H1 (cell line): Measurements from ENCODE around the gene ELAVL1. TPM values are rescaled to one million over a fixed set of nuclear protein-coding genes. Genes with fewer than 3 reads are reported as not detected.

Experiments
- CTCF ChIA-PET: fragments of 300-600 bp; sonication (Branson Sonifier 250); formaldehyde crosslinking; loops from one replicate; lab custom pipeline; 2021; ENCODE audit not compliant: partially characterized antibody; lab: Charles Lee
- POLR2A ChIA-PET: fragments of 300-600 bp; sonication (Branson Sonifier 250); formaldehyde crosslinking; loops from one replicate; lab custom pipeline; 2021; ENCODE audit warnings: inconsistent platforms; ENCODE audit not compliant: partially characterized antibody; lab: Charles Lee
- DNase-seq, 2 experiments: peaks; one replicate each; pipeline versions ENCODE4 v3.0.0 to v3.0.0-alpha.2; 2010 to 2022; ENCODE audit warnings: low spot score in 2 of 2, low read depth in 1 of 2, mixed read lengths in 1 of 2
- FAIRE-seq: peaks from 2 replicates; lab custom pipeline; 2011; peaks lifted over from hg19 to GRCh38; lab: Jason Lieb, UNC
- H2AFZ ChIP-seq: 2 replicates; pipeline ENCODE4 v1.8.1; 2012; ENCODE audit warnings: low read length, inconsistent platforms
- H2AK5ac ChIP-seq: 2 replicates; pipeline ENCODE4 v1.6.1; 2013; ENCODE audit warnings: low read depth, low read length
- H2BK120ac ChIP-seq: replicated peaks from 2 replicates; pipeline ENCODE3; 2013; ENCODE audit warnings: low read depth, low read length, inconsistent platforms
- H2BK12ac ChIP-seq: 2 replicates; pipeline ENCODE4 v1.6.1; 2013; ENCODE audit warnings: low read depth, low read length
- H2BK15ac ChIP-seq: 2 replicates; pipeline ENCODE4 v1.6.1; 2013; ENCODE audit warnings: low read length
- H2BK20ac ChIP-seq: 2 replicates; pipeline ENCODE4 v1.6.1; 2013; ENCODE audit warnings: low read length
- H2BK5ac ChIP-seq: 2 replicates; pipeline ENCODE4 v1.6.1; 2013; ENCODE audit warnings: low read depth, low read length
- H3K14ac ChIP-seq: 2 replicates; pipeline ENCODE4 v1.6.1; 2013; ENCODE audit warnings: inconsistent platforms; ENCODE audit not compliant: insufficient read length
- H3K18ac ChIP-seq: 2 replicates; pipeline ENCODE4 v1.6.1; 2013; ENCODE audit warnings: low read length; ENCODE audit errors: extremely low read depth
- H3K23ac ChIP-seq: 2 replicates; pipeline ENCODE4 v1.6.1; 2013; ENCODE audit warnings: inconsistent platforms; ENCODE audit not compliant: insufficient read length
- H3K23me2 ChIP-seq: 2 replicates; pipeline ENCODE4 v1.6.1; 2013; ENCODE audit warnings: low read depth, low read length
- H3K27ac ChIP-seq: 2 replicates; pipeline ENCODE4 v1.6.1; 2011; ENCODE audit warnings: low read depth, low read length, inconsistent platforms
- H3K27me3 ChIP-seq, 4 experiments: replicated peaks in 1 of 4; 1 replicate in 1 of 4; 2 replicates in 3 of 4; pipeline versions ENCODE4 v1.6.1 to v1.8.1; 2011 to 2013; ENCODE audit warnings: low read length in 3 of 4, mild to moderate bottlenecking in 3 of 4, inconsistent platforms in 2 of 4, mixed read lengths in 2 of 4, moderate library complexity in 1 of 4; ENCODE audit not compliant: control insufficient read depth in 3 of 4, insufficient read depth in 3 of 4; ENCODE audit errors: extremely low read depth in 1 of 4
- H3K36me3 ChIP-seq, 4 experiments: 2 replicates each; pipeline versions ENCODE4 v1.6.1 to v1.8.1; 2011 to 2013; ENCODE audit warnings: mild to moderate bottlenecking in 4 of 4, low read length in 3 of 4, moderate library complexity in 2 of 4, control low read depth in 1 of 4, inconsistent platforms in 1 of 4; ENCODE audit not compliant: insufficient read depth in 4 of 4, control insufficient read depth in 2 of 4
- H3K4ac ChIP-seq: replicated peaks from 2 replicates; pipeline ENCODE3; 2013; ENCODE audit warnings: low read length, low read depth, mixed read lengths, inconsistent platforms; ENCODE audit not compliant: insufficient read length
- H3K4me1 ChIP-seq, 4 experiments: replicated peaks in 1 of 4; 1 replicate in 1 of 4; 2 replicates in 3 of 4; pipeline versions ENCODE4 v1.6.1 to v1.8.1; 2011 to 2013; ENCODE audit warnings: low read length in 3 of 4, inconsistent platforms in 2 of 4, mixed read lengths in 1 of 4; ENCODE audit not compliant: insufficient read depth in 4 of 4, control insufficient read depth in 3 of 4
- H3K4me2 ChIP-seq, 2 experiments: 2 replicates each; pipeline versions ENCODE4 v1.6.1 to v1.8.1; 2011 to 2013; ENCODE audit warnings: low read depth in 2 of 2, low read length in 2 of 2, control low read depth in 1 of 2, inconsistent platforms in 1 of 2, mild to moderate bottlenecking in 1 of 2; ENCODE audit not compliant: insufficient read depth in 1 of 2
- H3K4me3 ChIP-seq, 4 experiments: fragments of 200-600, 300-600 bp in 1 of 4; sonication (generic), shearing (Covaris generic), sonication (Bioruptor Twin) in 1 of 4; 2 replicates each; pipeline versions ENCODE4 v1.5.1 to v1.8.1; 2011 to 2016; ENCODE audit warnings: low read length in 4 of 4, low read depth in 3 of 4, control low read depth in 2 of 4, inconsistent platforms in 2 of 4, mild to moderate bottlenecking in 2 of 4, mixed read lengths in 1 of 4, moderate library complexity in 1 of 4; ENCODE audit not compliant: insufficient read depth in 2 of 4; ENCODE audit errors: extremely low read depth in 1 of 4
- H3K56ac ChIP-seq: replicated peaks from 2 replicates; pipeline ENCODE3; 2013; ENCODE audit warnings: low read depth, mild to moderate bottlenecking, mixed read lengths, low read length, inconsistent platforms; ENCODE audit not compliant: insufficient read length
- H3K79me1 ChIP-seq: 2 replicates; pipeline ENCODE4 v1.6.1; 2013; ENCODE audit warnings: low read depth, low read length, control low read depth
- H3K79me2 ChIP-seq, 2 experiments: 2 replicates each; pipeline versions ENCODE4 v1.6.1 to v1.8.1; 2012 to 2013; ENCODE audit warnings: low read length in 2 of 2, mild to moderate bottlenecking in 2 of 2, inconsistent platforms in 1 of 2; ENCODE audit not compliant: insufficient read depth in 2 of 2, control insufficient read depth in 1 of 2
- H3K9ac ChIP-seq, 4 experiments: replicated peaks in 1 of 4; 1 replicate in 1 of 4; 2 replicates in 3 of 4; pipeline versions ENCODE4 v1.6.1 to v1.8.1; 2011 to 2013; ENCODE audit warnings: low read depth in 3 of 4, low read length in 3 of 4, control low read depth in 2 of 4, mild to moderate bottlenecking in 2 of 4, moderate library complexity in 2 of 4, inconsistent platforms in 1 of 4; ENCODE audit errors: extremely low read depth in 1 of 4
- H3K9me3 ChIP-seq, 2 experiments: 2 replicates each; pipeline versions ENCODE4 v1.6.1 to v1.8.1; 2012 to 2013; ENCODE audit warnings: mild to moderate bottlenecking in 2 of 2, moderate library complexity in 2 of 2, control low read depth in 1 of 2, inconsistent platforms in 1 of 2, low read depth in 1 of 2, low read length in 1 of 2, mixed read lengths in 1 of 2; ENCODE audit not compliant: insufficient read depth in 2 of 2
- H4K20me1 ChIP-seq, 2 experiments: replicated peaks in 1 of 2; 2 replicates each; pipeline versions ENCODE3 to v1.8.1; 2011 to 2013; ENCODE audit warnings: inconsistent platforms in 2 of 2, low read length in 2 of 2, mild to moderate bottlenecking in 1 of 2; ENCODE audit not compliant: insufficient read depth in 2 of 2, control insufficient read depth in 1 of 2
- H4K5ac ChIP-seq: 2 replicates; pipeline ENCODE4 v1.6.1; 2013; ENCODE audit warnings: low read length, low read depth, mixed read lengths, inconsistent platforms; ENCODE audit not compliant: insufficient read length
- H4K8ac ChIP-seq: 2 replicates; pipeline ENCODE4 v1.8.0; 2013; ENCODE audit warnings: mild to moderate bottlenecking, moderate library complexity, low read length, inconsistent platforms; ENCODE audit not compliant: insufficient read depth; ENCODE audit errors: extremely low read depth
- H4K91ac ChIP-seq: replicated peaks from 2 replicates; pipeline ENCODE3; 2013; ENCODE audit warnings: low read length, mixed read lengths, inconsistent platforms; ENCODE audit not compliant: insufficient read length
- HDAC6 ChIP-seq: IDR thresholded peaks from one replicate; pipeline ENCODE4 v1.7.1; 2012; ENCODE audit warnings: low read depth, mild to moderate bottlenecking, inconsistent platforms, low read length, moderate library complexity
- SIX5 ChIP-seq: IDR thresholded peaks from 2 replicates; pipeline ENCODE4 v1.6.1; 2011; ENCODE audit warnings: mild to moderate bottlenecking, low read depth, low read length
- SUZ12 ChIP-seq: fragments of 200-600 bp; sonication (generic); IDR thresholded peaks from 2 replicates; pipeline ENCODE4 v1.6.1; 2012; ENCODE audit warnings: mild to moderate bottlenecking, inconsistent platforms, low read length, moderate library complexity, mixed read lengths
- WGBS, 2 experiments: shearing (Covaris generic) in 1 of 2; methylation state at CpG; one replicate each; pipeline versions ENCODE4 v1.1.6 to v1.1.7; 2013 to 2015; ENCODE audit warnings: low lambda C conversion rate in 2 of 2, mixed read lengths in 2 of 2, inconsistent platforms in 1 of 2, low coverage in 1 of 2, missing lambda C conversion rate in 1 of 2; ENCODE audit not compliant: insufficient replicate concordance in 2 of 2, insufficient coverage in 1 of 2, insufficient read length in 1 of 2; ENCODE audit errors: extremely low coverage in 1 of 2, missing lambda C conversion rate in 1 of 2; 5-methylcytosine and 5-hydroxymethylcytosine counted together
- polyA plus RNA-seq, 7 experiments: library from polyadenylated mRNA; depleted of rRNA in 3 of 7; stranded (reverse) in 5 of 7; unstranded in 2 of 7; fragments of >200 nt in 5 of 7; fragments of 200-250 nt in 2 of 7; gene quantifications; 1 replicate in 5 of 7; 2 replicates in 1 of 7; 4 replicates in 1 of 7; pipeline versions ENCODE4 v1.2.1 to v1.2.3, GENCODE V29; 2011 to 2013; ENCODE audit warnings: missing spikeins in 2 of 7, mixed read lengths in 2 of 7
- total RNA-seq: library from RNA; stranded (reverse); fragmentation: NEBNext Ultra II Directional; extraction: Animal tissue kit (Norgen Biotek cat#: 25700); gene quantifications from 2 replicates; pipeline ENCODE4 v1.2.1, GENCODE V29; 2021

ELAVL1 gene
- total and polyA plus RNA-seq, 2 of the 8 experiments (the other 6 are each of a cell fraction or from before 2014, with no cell fraction given), result 56.7 to 163 TPM

DNA sequence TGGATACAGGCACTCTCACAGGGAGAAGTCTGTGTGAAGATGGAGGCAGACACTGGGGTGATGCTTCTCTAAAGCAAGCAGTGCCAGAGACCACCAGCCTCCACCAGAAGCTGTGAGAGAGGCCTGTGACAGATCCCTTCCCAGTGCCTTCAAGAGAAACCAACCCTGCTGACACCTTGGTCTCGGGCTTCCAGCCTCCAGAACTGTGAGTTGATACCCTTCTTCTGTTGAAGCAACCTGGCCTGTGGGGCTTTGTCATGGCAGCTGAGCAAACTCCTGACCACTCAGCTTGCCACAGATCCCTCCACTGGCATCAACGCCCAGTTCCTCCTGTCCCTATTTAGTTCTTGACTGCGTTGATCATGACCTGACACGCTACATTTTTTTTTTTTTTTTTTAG lies 29.0 kb downstream of the ELAVL1 start:
- no peak overlapping the region for H2BK12ac ChIP-seq
- H3K27ac ChIP-seq, result no peak overlapping the region
- H3K23me2 ChIP-seq, result no peaks in the 10 kb centered on the region
- DNase-seq (no peak), FAIRE-seq (no peak)
- POLR2A ChIA-PET, result interaction anchor here (0.6 to 0.8 kb wide), 2 partner anchors 11 to 40 kb away, joined by 3 to 5 read pairs; no protein-coding TSS in a partner anchor
- peaks cover 28 to 67% (median 54%) of the 10 kb centered on the region in 4 experiments for H3K36me3 ChIP-seq
- H4K5ac ChIP-seq, result no peak overlapping the region
- H3K4me2 ChIP-seq, result no peak overlapping the region
- H2BK20ac ChIP-seq, result no peak overlapping the region
- no peak overlapping the region for H2BK15ac ChIP-seq
- no peak overlapping the region for H2AFZ ChIP-seq
- CTCF ChIA-PET, result interaction anchor here (0.7 to 1.1 kb wide), 2 partner anchors 26 to 234 kb away, joined by 3 to 4 read pairs; no protein-coding TSS in a partner anchor
- H3K4me3 ChIP-seq, result no peak overlapping the region
- no peak overlapping the region for H2BK120ac ChIP-seq
- WGBS, 2 experiments, result 85% methylated on average over 4 of the region's 4 CpGs; no CpG with 5 or more reads in 1 of the 2 experiments
- no peak overlapping the region for H3K56ac ChIP-seq
- H3K18ac ChIP-seq, result no peak overlapping the region
- H4K8ac ChIP-seq, result no peak overlapping the region
- H2BK5ac ChIP-seq, result no peak overlapping the region
- TF ChIP-seq HDAC6, result no peak
- no peak for TF ChIP-seq SUZ12
- no peak for TF ChIP-seq SIX5
- H3K9me3 ChIP-seq, result no peaks in the 10 kb centered on the region
- H3K79me2 ChIP-seq, result no peaks in the 10 kb centered on the region; a peak in 1 of 4 replicates
- H4K91ac ChIP-seq, result no peak overlapping the region
- no peak overlapping the region for H3K4ac ChIP-seq
- H3K27me3 ChIP-seq, result no peaks in the 10 kb centered on the region
- H3K14ac ChIP-seq, result no peak overlapping the region
- H3K4me1 ChIP-seq, result no peaks in the 10 kb centered on the region
- no peak overlapping the region for H2AK5ac ChIP-seq
- peaks cover 13% of the 10 kb centered on the region for H3K79me1 ChIP-seq
- peaks cover 15 to 49% of the 10 kb centered on the region in 2 experiments for H4K20me1 ChIP-seq
- no peak overlapping the region for H3K23ac ChIP-seq
- H3K9ac ChIP-seq, result no peak overlapping the region
